GM23338 (cell line): ENCODE data around the gene CDK14. TPM values are rescaled to one million over a fixed set of nuclear protein-coding genes. Genes with fewer than 3 reads are reported as not detected.

Source experiments
- ATAC-seq: fragments of 200-7000 bp; cut with Tn5 transposase; 3 replicates; pipeline ENCODE4 v1.9.1; 2020
- DNase-seq: peaks from one replicate; pipeline ENCODE4 v3.0.0-alpha.2; 2015; ENCODE audit warnings: low spot score
- H2AFZ ChIP-seq: fragments of 200-600 bp; sonication (generic); 2 replicates; pipeline ENCODE4 v1.8.0; 2016; ENCODE audit warnings: antibody characterized with exemption, mild to moderate bottlenecking, moderate library complexity
- H3F3A ChIP-seq: fragments of 200-600 bp; sonication (generic); replicated peaks from 2 replicates; pipeline ENCODE4 v1.8.0; 2017; ENCODE audit warnings: antibody characterized with exemption, mixed run types, low read depth
- H3K27ac ChIP-seq: fragments of 200-600 bp; sonication (generic); 2 replicates; pipeline ENCODE4 v1.6.1; 2016; ENCODE audit warnings: low read depth
- H3K27me3 ChIP-seq: fragments of 200-600 bp; sonication (generic); 2 replicates; pipeline ENCODE4 v1.8.0; 2016; ENCODE audit warnings: mild to moderate bottlenecking, mixed run types, moderate library complexity; ENCODE audit not compliant: insufficient read depth
- H3K36me3 ChIP-seq: fragments of 200-600 bp; sonication (generic); 2 replicates; pipeline ENCODE4 v1.8.0; 2016; ENCODE audit warnings: mild to moderate bottlenecking; ENCODE audit not compliant: insufficient read depth
- H3K4me1 ChIP-seq: fragments of 200-600 bp; sonication (generic); 2 replicates; pipeline ENCODE4 v1.8.0; 2016; ENCODE audit warnings: mild to moderate bottlenecking, moderate library complexity; ENCODE audit not compliant: insufficient read depth
- H3K4me2 ChIP-seq: fragments of 200-600 bp; sonication (generic); 2 replicates; pipeline ENCODE4 v1.7.1; 2017; ENCODE audit warnings: mixed run types
- H3K4me3 ChIP-seq: fragments of 200-600 bp; sonication (generic); 2 replicates; pipeline ENCODE4 v1.6.1; 2016; ENCODE audit warnings: mixed run types
- H3K79me2 ChIP-seq: fragments of 200-600 bp; sonication (generic); replicated peaks from 2 replicates; pipeline ENCODE4 v1.8.0; 2017; ENCODE audit warnings: mild to moderate bottlenecking; ENCODE audit not compliant: insufficient read depth
- H3K9me2 ChIP-seq: fragments of 200-600 bp; sonication (generic); 2 replicates; pipeline ENCODE4 v1.8.0; 2017; ENCODE audit not compliant: insufficient read depth
- H4K20me1 ChIP-seq: fragments of 200-600 bp; sonication (generic); replicated peaks from 2 replicates; pipeline ENCODE4 v1.8.0; 2017; ENCODE audit warnings: mild to moderate bottlenecking; ENCODE audit not compliant: insufficient read depth
- H3K27ac Mint-ChIP-seq: 2 replicates; pipeline ENCODE4 v1.8.0; 2020; ENCODE audit warnings: inconsistent platforms, mild to moderate bottlenecking, moderate library complexity, mixed read lengths
- H3K27me3 Mint-ChIP-seq: 3 replicates; pipeline ENCODE4 v1.8.0; 2022; ENCODE audit warnings: low read depth, mild to moderate bottlenecking, moderate library complexity, mixed read lengths, inconsistent platforms; ENCODE audit not compliant: insufficient read depth, poor library complexity
- H3K36me3 Mint-ChIP-seq: 3 replicates; pipeline ENCODE4 v1.8.0; 2021; ENCODE audit warnings: low read depth, mild to moderate bottlenecking, inconsistent platforms, moderate library complexity, mixed read lengths
- H3K4me1 Mint-ChIP-seq: 3 replicates; pipeline ENCODE4 v1.8.0; 2020; ENCODE audit warnings: mild to moderate bottlenecking, inconsistent platforms, mixed read lengths
- H3K4me3 Mint-ChIP-seq: 3 replicates; pipeline ENCODE4 v1.8.0; 2021; ENCODE audit warnings: moderate library complexity, mild to moderate bottlenecking, inconsistent platforms, mixed read lengths
- H3K9me3 Mint-ChIP-seq: 3 replicates; pipeline ENCODE4 v1.8.0; 2020; ENCODE audit warnings: moderate library complexity, mild to moderate bottlenecking, inconsistent platforms, mixed read lengths
- CREB1 ChIP-seq: fragments of 250-450 bp; sonication (Bioruptor Pico); IDR thresholded peaks from 2 replicates; pipeline ENCODE4 v1.5.0; 2020; ENCODE audit warnings: low read depth, mild to moderate bottlenecking, moderate library complexity
- CTCF ChIP-seq, 2 experiments: fragments of 200-600 bp in 1 of 2; sonication (generic) in 1 of 2; conservative IDR thresholded peaks; 2 replicates each; pipeline versions ENCODE4 v1.5.1 to v1.6.1; 2016 to 2017; ENCODE audit warnings: antibody characterized with exemption in 2 of 2, low read depth in 2 of 2, mild to moderate bottlenecking in 2 of 2, moderate library complexity in 1 of 2
- ETS1 ChIP-seq: IDR thresholded peaks from 2 replicates; pipeline ENCODE4 v1.6.1; 2016; ENCODE audit warnings: antibody characterized with exemption
- EZH2 ChIP-seq: fragments of 200-600 bp; sonication (generic); IDR thresholded peaks from one replicate; pipeline ENCODE4 v1.8.0; 2017; ENCODE audit warnings: antibody characterized with exemption, mild to moderate bottlenecking, low read depth; ENCODE audit not compliant: unreplicated experiment
- EZH2phosphoT487 ChIP-seq: fragments of 200-600 bp; sonication (generic); IDR thresholded peaks from one replicate; pipeline ENCODE4 v1.8.1; 2018; ENCODE audit warnings: antibody characterized with exemption; ENCODE audit not compliant: unreplicated experiment
- JUNB ChIP-seq: IDR thresholded peaks from one replicate; pipeline ENCODE4 v1.6.1; 2016; ENCODE audit warnings: antibody characterized with exemption; ENCODE audit not compliant: unreplicated experiment
- NANOG ChIP-seq: IDR thresholded peaks from 2 replicates; pipeline ENCODE4 v1.6.1; 2016; ENCODE audit warnings: antibody characterized with exemption, borderline replicate concordance
- POLR2AphosphoS5 ChIP-seq: IDR thresholded peaks from 2 replicates; pipeline ENCODE4 v1.6.1; 2016; ENCODE audit warnings: antibody characterized with exemption, low read depth
- REST ChIP-seq: IDR thresholded peaks from one replicate; pipeline ENCODE4 v1.6.1; 2018; ENCODE audit warnings: antibody characterized with exemption; ENCODE audit not compliant: unreplicated experiment
- STAT1 ChIP-seq: IDR thresholded peaks from one replicate; pipeline ENCODE4 v1.6.1; 2016; ENCODE audit warnings: antibody characterized with exemption; ENCODE audit not compliant: unreplicated experiment
- ZNF114 ChIP-seq: fragments of 250-450 bp; sonication (Bioruptor Pico); IDR thresholded peaks from 2 replicates; pipeline ENCODE4 v1.5.0; 2020; ENCODE audit warnings: mild to moderate bottlenecking, moderate library complexity
- ZNF331 ChIP-seq: fragments of 250-450 bp; sonication (Bioruptor Pico); IDR thresholded peaks from 2 replicates; pipeline ENCODE4 v1.5.0; 2020; ENCODE audit warnings: low read depth, mild to moderate bottlenecking, moderate library complexity
- ZNF462 ChIP-seq: fragments of 250-450 bp; sonication (Bioruptor Pico); IDR thresholded peaks from 2 replicates; pipeline ENCODE4 v1.5.0; 2020; ENCODE audit warnings: mild to moderate bottlenecking, moderate library complexity
- polyA plus RNA-seq: library from polyadenylated mRNA; unstranded; fragments of >200 nt; fragmentation: Nextera tagmentation; extraction: Ambion mirVana; gene quantifications from 2 replicates; pipeline ENCODE4 v1.2.1, GENCODE V29; 2016
- total RNA-seq: library from RNA; depleted of rRNA; stranded (reverse); fragments of >200 nt; shearing (Covaris generic); gene quantifications from 2 replicates; pipeline ENCODE4 v1.2.3, GENCODE V29; 2014

CDK14 gene
- total and polyA plus RNA-seq, 2 experiments from 2014 or later, result 11.2 to 24.0 TPM

GRCh38 chr7:90720984-90721760 is 125.1 kb downstream of the CDK14 start:
- Histone ChIP-seq H3K4me3 (no peak overlapping the region), H3K36me3 (no peaks in the 10 kb centered on the region), H3K79me2 (peaks cover 3% of the 10 kb centered on the region; the same call in 1 of the 2 replicates), H3F3A (no peaks in the 10 kb centered on the region), H2AFZ (no peak overlapping the region), H3K4me1 (peaks cover 9% of the 10 kb centered on the region), H3K4me2 (no peak overlapping the region), H4K20me1 (no peaks in the 10 kb centered on the region), H3K27me3 (no peaks in the 10 kb centered on the region), H3K9me2 (no peaks in the 10 kb centered on the region), H3K27ac (no peak overlapping the region)
- no peak for TF ChIP-seq CTCF (conservative IDR thresholded peaks at IDR 0.05; ENCODE audit: low read depth in 2 of 2)
- TF ChIP-seq ZNF114 (CRISPR knock-in tag), result no peak
- TF ChIP-seq EZH2phosphoT487, result no peak
- no peak for TF ChIP-seq EZH2
- no peak for TF ChIP-seq ETS1
- no peak for TF ChIP-seq STAT1
- no peak for TF ChIP-seq ZNF462 (CRISPR knock-in tag)
- no peak for TF ChIP-seq ZNF331 (CRISPR knock-in tag)
- TF ChIP-seq REST, result no peak
- TF ChIP-seq CREB1 (CRISPR knock-in tag), result no peak
- no peak for TF ChIP-seq JUNB
- no peak for TF ChIP-seq POLR2AphosphoS5
- TF ChIP-seq NANOG, result no peak
- no peaks in the 10 kb centered on the region for H3K9me3 Mint-ChIP-seq
- ATAC-seq (peak; percentile 70), DNase-seq (peak; percentile 43)
- no peaks in the 10 kb centered on the region for H3K27me3 Mint-ChIP-seq
- H3K27ac Mint-ChIP-seq, result no peak overlapping the region
- no peak overlapping the region for H3K4me3 Mint-ChIP-seq
- peaks cover 27% of the 10 kb centered on the region for H3K4me1 Mint-ChIP-seq
- H3K36me3 Mint-ChIP-seq, result no peaks in the 10 kb centered on the region
